Stimulated activated CD8-positive, alpha-beta memory T cell treated with anti-CD3 and anti-CD28 coated beads, Interleukin-15, amount 100 ng/mL, for 48 hours (primary cell): Measurements from ENCODE around the gene ANGEL1.

Experiments used
- DNase-seq, 2 donors: peaks; one replicate each; pipeline ENCODE4 v3.0.0-alpha.2; 2020; ENCODE audit warnings: low read depth in 2 of 2

Gene ANGEL1

GRCh38 chr14:76812422-76813383 lies at the start of gene ANGEL1:
ANGEL1 (minus strand) TSS chr14:76812882; CDS start chr14:76812827, 55 bp downstream.
- peak; percentile 91 to 92 for DNase-seq

GRCh38 chr14:76861574-76862255 lies 49.0 kb upstream of the ANGEL1 start:
- DNase-seq: no peak

GRCh38 chr14:76856769-76857168 lies 44.1 kb upstream of the ANGEL1 start:
- DNase-seq: no peak

- DNase-seq: no peak
These were observed 42.4 kb upstream of the ANGEL1 start for GRCh38 chr14:76855066-76855465.

GRCh38 chr14:76848879-76849278 lies 36.2 kb upstream of the ANGEL1 start:
- DNase-seq: no peak

- DNase-seq: no peak
These were observed 33.8 kb upstream of the ANGEL1 start for GRCh38 chr14:76846331-76847047.

GRCh38 chr14:76844223-76844622 lies 31.5 kb upstream of the ANGEL1 start:
- peak; percentile 28 to 57 for DNase-seq

GRCh38 chr14:76842414-76842813 lies 29.7 kb upstream of the ANGEL1 start:
- DNase-seq: no peak

- DNase-seq: no peak
These were observed 24.8 kb upstream of the ANGEL1 start for GRCh38 chr14:76837524-76837923.

- no peak for DNase-seq
These were observed 23.4 kb upstream of the ANGEL1 start for GRCh38 chr14:76836029-76836630.

- DNase-seq: no peak
These were observed 21.6 kb upstream of the ANGEL1 start for GRCh38 chr14:76834241-76834661.

- no peak for DNase-seq
These were observed 20.3 kb upstream of the ANGEL1 start for GRCh38 chr14:76833011-76833410.

GRCh38 chr14:76832503-76832988 lies 19.9 kb upstream of the ANGEL1 start:
- no peak for DNase-seq

- no peak for DNase-seq
These were observed 17.9 kb upstream of the ANGEL1 start for GRCh38 chr14:76830556-76830955.

GRCh38 chr14:76829650-76830421 lies 17.2 kb upstream of the ANGEL1 start:
- no peak for DNase-seq

- no peak for DNase-seq
These were observed 16.3 kb upstream of the ANGEL1 start for GRCh38 chr14:76829013-76829365.

GRCh38 chr14:76828339-76829012 lies 15.8 kb upstream of the ANGEL1 start:
- no peak for DNase-seq

GRCh38 chr14:76827696-76828296 lies 15.1 kb upstream of the ANGEL1 start:
- DNase-seq: no peak

- DNase-seq: no peak
These were observed 13.4 kb upstream of the ANGEL1 start, which contains the start of gene LRRC74A for GRCh38 chr14:76826122-76826521. LRRC74A (plus strand) TSS chr14:76826408; CDS start chr14:76826698, 290 bp downstream.

- DNase-seq: no peak
These were observed 8.0 kb upstream of the ANGEL1 start for GRCh38 chr14:76820700-76821099.
